ENCODE results near the gene SURF2.
"Not testable (repeated sequence)": the region's sequence is repeated elsewhere in the genome, so short reads cannot be mapped to it uniquely, and the experiment has no call there.

SURF2 gene

DNA sequence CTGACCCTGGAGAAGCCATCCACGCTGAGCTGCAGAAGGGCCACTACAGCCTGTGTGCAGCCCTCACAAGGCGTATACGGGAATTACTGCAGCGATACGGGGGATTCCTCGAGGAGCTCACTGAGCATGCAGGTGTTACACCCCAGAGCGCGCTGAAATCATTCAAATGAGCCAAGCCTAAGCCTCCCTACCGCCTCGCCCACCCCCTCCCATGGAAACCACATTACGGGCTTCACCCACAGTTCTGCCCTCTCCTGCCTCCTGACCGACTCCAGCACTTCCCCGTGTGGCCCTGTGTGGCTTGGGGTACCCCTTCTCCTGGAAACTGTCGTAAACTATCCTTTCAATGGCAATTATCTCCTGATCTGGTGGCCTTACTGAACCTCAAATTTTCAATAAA, 33.6 kb upstream of the SURF2 start:
- DNase-seq (ENCODE audit: extremely low read depth, low read depth) = no peak
- TF ChIP-seq, protein P1, sequence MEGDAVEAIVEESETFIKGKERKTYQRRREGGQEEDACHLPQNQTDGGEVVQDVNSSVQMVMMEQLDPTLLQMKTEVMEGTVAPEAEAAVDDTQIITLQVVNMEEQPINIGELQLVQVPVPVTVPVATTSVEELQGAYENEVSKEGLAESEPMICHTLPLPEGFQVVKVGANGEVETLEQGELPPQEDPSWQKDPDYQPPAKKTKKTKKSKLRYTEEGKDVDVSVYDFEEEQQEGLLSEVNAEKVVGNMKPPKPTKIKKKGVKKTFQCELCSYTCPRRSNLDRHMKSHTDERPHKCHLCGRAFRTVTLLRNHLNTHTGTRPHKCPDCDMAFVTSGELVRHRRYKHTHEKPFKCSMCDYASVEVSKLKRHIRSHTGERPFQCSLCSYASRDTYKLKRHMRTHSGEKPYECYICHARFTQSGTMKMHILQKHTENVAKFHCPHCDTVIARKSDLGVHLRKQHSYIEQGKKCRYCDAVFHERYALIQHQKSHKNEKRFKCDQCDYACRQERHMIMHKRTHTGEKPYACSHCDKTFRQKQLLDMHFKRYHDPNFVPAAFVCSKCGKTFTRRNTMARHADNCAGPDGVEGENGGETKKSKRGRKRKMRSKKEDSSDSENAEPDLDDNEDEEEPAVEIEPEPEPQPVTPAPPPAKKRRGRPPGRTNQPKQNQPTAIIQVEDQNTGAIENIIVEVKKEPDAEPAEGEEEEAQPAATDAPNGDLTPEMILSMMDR (IDR thresholded peaks at IDR 0.05; ENCODE audit: low read depth, low read length, missing control alignments) = no peak

DNA sequence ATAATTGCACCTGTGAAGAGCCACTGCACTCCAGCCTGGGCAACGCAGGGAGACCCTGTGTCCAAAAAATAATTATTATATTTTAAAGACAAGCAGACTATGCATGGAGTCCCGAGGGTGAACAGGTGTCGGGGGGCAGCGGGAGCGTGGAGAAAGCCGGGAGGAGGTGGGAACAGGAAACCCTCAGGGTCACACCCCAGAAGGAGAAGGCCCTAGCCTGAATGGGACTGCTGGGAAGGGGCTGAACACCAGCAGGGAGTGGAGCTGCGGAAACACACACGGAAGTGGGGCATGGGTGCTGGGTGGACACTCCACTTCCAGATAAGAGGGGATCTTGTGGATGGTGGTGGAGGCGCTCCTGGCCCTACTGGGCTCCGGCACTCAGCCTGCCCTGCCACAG, 33.1 kb upstream of the SURF2 start:
- TF ChIP-seq, protein P1 (IDR thresholded peaks at IDR 0.05; ENCODE audit: low read depth, low read length, missing control alignments) = no peak
- H3K4me3 ChIP-seq (replicated peaks; ENCODE audit: low read depth, low read length) = no peak overlapping the region
- DNase-seq (ENCODE audit: extremely low read depth, low read depth) = no peak

More for the DNA sequence above, 33.6 kb upstream of the SURF2 start:
- H3K4me3 ChIP-seq (replicated peaks; ENCODE audit: low read depth, low read length) = no peak overlapping the region

DNA sequence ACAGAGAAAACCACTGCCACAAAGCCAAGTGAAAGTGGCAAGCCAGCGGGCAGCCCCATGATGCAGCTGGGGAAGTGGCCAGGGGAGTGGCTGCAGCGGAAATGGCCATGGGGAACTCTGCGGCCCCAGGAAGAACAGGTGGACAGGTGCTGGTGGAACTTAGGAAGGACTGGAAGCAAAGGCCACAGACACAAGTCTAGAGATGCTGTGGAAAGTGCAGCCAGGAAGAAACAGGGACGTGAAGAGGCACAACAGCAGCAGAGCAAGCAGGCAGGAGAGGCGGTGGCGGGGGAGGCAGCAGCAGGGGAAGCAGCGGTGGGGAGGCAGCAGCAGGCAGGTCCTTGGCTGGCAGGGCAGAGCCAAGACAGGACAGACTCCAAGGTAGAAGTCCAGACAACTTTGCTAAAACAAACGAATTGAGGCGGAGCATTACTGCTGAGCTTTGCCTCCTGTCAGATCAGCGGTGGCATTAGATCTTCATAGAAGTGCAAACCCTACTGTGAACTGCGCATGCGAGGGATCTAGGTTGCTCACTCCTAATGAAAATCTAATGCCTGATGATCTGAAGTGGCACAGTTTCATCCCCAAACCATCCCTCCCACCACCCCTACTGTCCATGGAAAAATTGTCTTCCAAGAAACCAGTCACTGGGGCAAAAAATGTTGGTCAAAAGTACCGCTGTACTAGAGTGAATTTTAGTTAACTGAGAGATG, 32.2 kb upstream of the SURF2 start:
- no peak for DNase-seq (ENCODE audit: extremely low read depth, low read depth)
- H3K4me3 ChIP-seq (replicated peaks; ENCODE audit: low read depth, low read length) = no peak overlapping the region
- TF ChIP-seq, protein P1 (IDR thresholded peaks at IDR 0.05; ENCODE audit: low read depth, low read length, missing control alignments) = no peak

DNA sequence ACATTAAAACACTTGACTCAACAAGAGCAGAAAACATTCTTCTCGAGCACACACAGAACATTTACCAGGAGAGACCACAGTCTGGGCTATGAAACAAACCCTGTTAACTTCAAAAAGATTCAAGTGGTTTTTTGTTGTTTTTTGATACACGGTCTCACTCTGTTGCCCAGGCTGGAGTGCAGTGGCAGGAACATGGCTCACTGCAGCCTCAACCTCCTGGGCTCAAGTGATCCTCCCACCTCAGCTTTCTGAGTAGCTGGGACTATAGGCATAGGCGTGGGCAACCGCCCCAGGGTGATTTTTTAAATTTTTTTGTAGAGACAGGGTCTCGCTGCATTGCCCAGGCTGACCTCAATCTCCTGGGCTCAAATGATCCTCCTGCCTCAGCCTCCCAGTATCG, 29.3 kb upstream of the SURF2 start:
- DNase-seq (ENCODE audit: extremely low read depth, low read depth) = not testable (repeated sequence)

GRCh38 chr9:133327834-133328484, 28.4 kb upstream of the SURF2 start:
- TF ChIP-seq, protein P1 (IDR thresholded peaks at IDR 0.05; ENCODE audit: low read depth, low read length, missing control alignments) = no peak
- no peak for DNase-seq (ENCODE audit: extremely low read depth, low read depth)

More for the DNA sequence above, 29.3 kb upstream of the SURF2 start:
- H3K4me3 ChIP-seq (replicated peaks; ENCODE audit: low read depth, low read length) = not testable (repeated sequence)

DNA sequence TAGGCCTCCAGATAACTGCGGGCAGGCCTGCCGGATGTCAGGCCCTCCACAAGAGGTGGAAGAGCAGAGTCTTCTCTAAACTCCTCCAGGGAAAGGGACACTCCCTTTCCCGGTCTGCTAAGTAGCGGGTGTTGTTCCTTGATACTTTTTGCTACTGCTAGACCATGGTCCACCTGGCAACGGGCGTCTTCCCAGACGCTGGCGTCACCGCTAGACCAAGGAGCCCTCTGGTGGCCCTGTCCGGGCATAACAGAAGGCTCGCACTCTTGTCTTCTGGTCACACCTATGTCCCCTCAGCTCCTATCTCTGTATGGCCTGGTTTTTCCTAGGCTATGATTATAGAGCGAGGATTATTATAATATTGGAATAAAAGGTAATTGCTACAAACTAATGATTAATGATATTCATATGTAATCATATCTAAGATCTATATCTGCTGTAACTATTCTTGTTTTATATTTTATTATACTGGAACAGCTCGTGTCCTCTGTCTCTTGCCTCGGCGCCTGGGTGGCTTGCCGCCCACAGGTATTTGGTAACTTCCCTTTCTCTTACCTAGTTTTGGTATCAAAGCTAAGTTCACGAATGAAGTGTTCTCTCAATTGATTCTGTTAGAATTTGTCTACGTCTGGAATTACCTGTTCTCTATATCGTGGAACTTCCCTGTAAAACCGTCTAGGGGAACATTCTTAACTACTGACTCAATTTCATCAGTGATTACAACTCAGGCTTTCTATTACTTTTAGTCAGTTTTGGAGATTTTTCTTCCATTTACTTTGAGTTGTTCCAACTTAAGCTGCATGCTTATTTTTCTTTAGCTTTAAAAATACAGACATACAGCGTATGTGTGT, 26.8 kb upstream of the SURF2 start:
- TF ChIP-seq, protein P1 (IDR thresholded peaks at IDR 0.05; ENCODE audit: low read depth, low read length, missing control alignments) = peak; percentile 57
- not testable (repeated sequence) for H3K4me3 ChIP-seq (replicated peaks; ENCODE audit: low read depth, low read length); DNase-seq (ENCODE audit: extremely low read depth, low read depth)

More at GRCh38 chr9:133327834-133328484, 28.4 kb upstream of the SURF2 start:
- no peak overlapping the region for H3K4me3 ChIP-seq (replicated peaks; ENCODE audit: low read depth, low read length)

- DNase-seq (ENCODE audit: extremely low read depth, low read depth) = no peak
- TF ChIP-seq, protein P1 (IDR thresholded peaks at IDR 0.05; ENCODE audit: low read depth, low read length, missing control alignments) = no peak
- H3K4me3 ChIP-seq (replicated peaks; ENCODE audit: low read depth, low read length) = no peak overlapping the region
These were observed 25.1 kb upstream of the SURF2 start for GRCh38 chr9:133331221-133331620.
